ENCODE measurements around the gene SLC5A10.
"Not testable (repeated sequence)": the region's sequence is repeated elsewhere in the genome, so short reads cannot be mapped to it uniquely, and the experiment has no call there.

The SLC5A10 gene

GRCh38 chr17:18955009-18955408 is 3.0 kb downstream of the SLC5A10 start:
- TF ChIP-seq ZNF274 (IDR thresholded peaks at IDR 0.05; ENCODE audit: low read depth, low read length), result no peak

GRCh38 chr17:18956021-18956420 is 4.1 kb downstream of the SLC5A10 start:
- not testable (repeated sequence) for H3K4me3 ChIP-seq (ENCODE audit: low read length)

More at GRCh38 chr17:18955009-18955408, 3.0 kb downstream of the SLC5A10 start:
- H3K4me3 ChIP-seq (ENCODE audit: low read length), result no peak overlapping the region

- no peak for TF ChIP-seq ZNF274 (IDR thresholded peaks at IDR 0.05; ENCODE audit: low read depth, low read length)
- H3K4me3 ChIP-seq (ENCODE audit: low read length), result no peak overlapping the region
Observed at GRCh38 chr17:18956581-18956980, 4.6 kb downstream of the SLC5A10 start.

DNA sequence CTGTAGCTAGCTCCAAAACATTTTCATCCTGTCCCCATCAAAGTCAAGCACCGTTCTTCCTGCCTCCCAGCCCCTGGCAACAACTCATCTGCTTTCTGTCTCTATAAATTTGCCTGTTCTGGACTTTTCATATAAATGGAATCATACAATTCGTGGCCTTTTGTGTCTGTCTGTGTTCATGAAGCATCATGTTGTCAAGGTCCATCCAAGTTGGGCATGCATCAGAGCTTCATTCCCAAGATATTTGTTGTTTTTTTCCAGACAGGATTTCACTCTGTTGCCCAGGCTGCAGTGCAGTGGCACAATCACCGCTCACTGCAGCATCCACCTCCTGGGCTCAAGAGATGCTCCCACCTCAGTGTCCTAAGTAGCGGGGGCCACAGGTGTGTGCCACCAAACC is 5.9 kb downstream of the SLC5A10 start:
- no peak overlapping the region for H3K4me3 ChIP-seq (ENCODE audit: low read length)
- no peak for TF ChIP-seq ZNF274 (IDR thresholded peaks at IDR 0.05; ENCODE audit: low read depth, low read length)

- no peak for TF ChIP-seq ZNF274 (IDR thresholded peaks at IDR 0.05; ENCODE audit: low read depth, low read length)
- no peak overlapping the region for H3K4me3 ChIP-seq (ENCODE audit: low read length)
Observed at GRCh38 chr17:18958611-18959010, 6.6 kb downstream of the SLC5A10 start.

DNA sequence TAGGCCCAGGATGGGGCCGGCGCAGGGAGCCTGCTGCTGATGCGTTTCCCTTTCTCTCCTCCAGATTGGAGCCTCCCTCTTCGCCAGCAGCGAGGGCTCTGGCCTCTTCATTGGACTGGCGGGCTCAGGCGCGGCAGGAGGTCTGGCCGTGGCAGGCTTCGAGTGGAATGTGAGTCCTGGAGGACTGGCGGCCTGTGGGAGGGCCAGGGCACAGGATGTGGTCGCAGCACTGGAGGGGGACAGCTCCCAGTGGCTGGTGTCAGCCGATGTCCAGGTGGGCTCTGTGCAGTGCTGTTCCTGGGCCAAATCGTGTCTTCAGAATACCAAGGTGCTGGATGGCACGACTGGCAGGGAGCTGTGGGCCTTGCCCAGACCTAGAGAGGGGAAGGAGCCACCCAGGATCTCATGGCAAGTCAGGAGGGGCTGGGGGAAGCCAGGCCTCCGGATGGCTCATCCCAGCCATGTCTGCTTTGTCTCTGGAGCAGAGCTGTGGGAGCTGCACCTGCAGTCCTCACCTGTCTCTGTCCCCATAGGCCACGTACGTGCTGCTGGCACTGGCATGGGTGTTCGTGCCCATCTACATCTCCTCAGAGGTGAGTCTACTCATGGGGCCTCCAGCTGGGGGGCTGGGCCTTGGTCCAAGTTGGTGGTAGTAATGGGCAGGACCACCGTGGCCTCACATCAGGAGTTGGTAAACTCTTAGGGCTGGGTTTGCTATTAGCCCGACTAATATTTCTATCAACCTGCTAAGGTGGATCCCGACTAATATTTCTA is 7.3 kb downstream of the SLC5A10 start:
- TF ChIP-seq ZNF274 (IDR thresholded peaks at IDR 0.05; ENCODE audit: low read depth, low read length), result no peak
- H3K4me3 ChIP-seq (ENCODE audit: low read length), result no peak overlapping the region

DNA sequence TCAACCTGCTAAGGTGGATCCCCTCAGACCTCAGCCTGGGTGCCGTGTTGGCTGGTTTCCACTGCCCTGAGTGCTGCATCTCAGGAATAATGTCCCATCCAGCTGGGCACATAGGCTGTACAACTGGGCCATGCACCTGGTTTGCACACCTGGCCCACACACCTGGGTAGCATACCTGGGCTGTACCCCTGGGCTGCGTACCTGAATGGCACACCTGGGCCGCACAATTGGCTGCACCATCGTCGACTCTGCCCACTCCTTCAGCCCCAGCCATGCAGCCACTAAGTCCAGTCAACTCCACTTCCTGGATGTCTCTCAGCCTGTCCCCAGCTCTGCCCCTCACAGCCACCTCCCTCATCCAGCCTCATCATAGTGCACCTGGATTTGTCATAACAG is 7.9 kb downstream of the SLC5A10 start:
- no peak for TF ChIP-seq ZNF274 (IDR thresholded peaks at IDR 0.05; ENCODE audit: low read depth, low read length)
- H3K4me3 ChIP-seq (ENCODE audit: low read length), result no peak overlapping the region

DNA sequence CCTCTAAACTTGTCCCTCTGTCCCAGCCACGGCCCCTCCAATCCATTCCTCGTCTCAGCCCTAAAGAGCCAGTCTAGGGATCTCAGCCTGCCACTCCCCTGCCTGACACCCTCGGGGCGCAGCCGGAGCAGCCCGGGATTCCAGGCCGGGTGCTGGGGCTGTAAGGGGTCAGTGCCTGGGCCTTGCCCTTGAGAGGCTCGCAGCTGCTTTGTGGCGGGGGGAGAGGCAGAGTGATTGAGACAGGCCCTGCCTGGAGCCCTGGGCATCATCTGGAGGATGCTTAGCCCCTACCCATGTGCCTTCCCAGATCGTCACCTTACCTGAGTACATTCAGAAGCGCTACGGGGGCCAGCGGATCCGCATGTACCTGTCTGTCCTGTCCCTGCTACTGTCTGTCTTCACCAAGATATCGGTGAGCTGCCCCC is 8.3 kb downstream of the SLC5A10 start:
- H3K4me3 ChIP-seq (ENCODE audit: low read length), result no peak overlapping the region
- no peak for TF ChIP-seq ZNF274 (IDR thresholded peaks at IDR 0.05; ENCODE audit: low read depth, low read length)

DNA sequence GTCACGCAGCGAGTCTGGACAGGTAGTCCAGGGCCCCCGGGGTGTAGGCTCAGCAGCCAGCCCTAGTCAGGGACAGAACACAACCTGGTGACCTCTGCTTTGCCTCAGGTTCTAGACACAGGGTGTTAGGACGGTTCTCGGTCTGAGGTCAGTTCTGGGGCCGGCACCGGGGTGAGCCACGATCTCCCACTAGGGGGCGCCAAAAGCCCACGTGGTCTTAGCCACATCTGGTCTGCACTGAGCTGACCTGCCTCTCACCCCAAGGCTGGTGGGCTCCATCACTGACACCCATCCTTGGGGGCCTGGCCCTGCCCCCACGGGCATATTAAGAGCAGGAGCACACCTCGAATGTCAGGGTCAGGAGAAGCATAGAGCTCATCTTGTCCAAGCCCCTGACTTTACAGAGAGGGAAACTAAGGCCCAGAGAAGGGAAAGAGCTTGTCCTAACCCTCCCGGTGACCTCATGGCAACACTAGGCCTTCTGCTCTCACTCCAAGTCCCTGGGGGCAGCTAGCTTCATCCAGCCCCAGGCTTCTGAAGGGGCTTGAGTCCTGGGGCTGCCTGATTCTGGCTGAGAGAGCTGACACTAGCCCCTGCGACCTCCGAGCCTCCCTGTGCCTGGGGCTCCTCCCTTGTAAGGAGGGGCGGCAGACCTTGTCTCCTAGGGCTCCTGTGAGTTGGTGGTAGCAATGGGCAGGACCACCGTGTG is 9.0 kb downstream of the SLC5A10 start:
- TF ChIP-seq ZNF274 (IDR thresholded peaks at IDR 0.05; ENCODE audit: low read depth, low read length), result no peak

GRCh38 chr17:18961634-18962493 is 9.9 kb downstream of the SLC5A10 start:
- no peak overlapping the region for H3K4me3 ChIP-seq (ENCODE audit: low read length)
- no peak for TF ChIP-seq ZNF274 (IDR thresholded peaks at IDR 0.05; ENCODE audit: low read depth, low read length)

More for the DNA sequence above, 9.0 kb downstream of the SLC5A10 start:
- no peak overlapping the region for H3K4me3 ChIP-seq (ENCODE audit: low read length)

DNA sequence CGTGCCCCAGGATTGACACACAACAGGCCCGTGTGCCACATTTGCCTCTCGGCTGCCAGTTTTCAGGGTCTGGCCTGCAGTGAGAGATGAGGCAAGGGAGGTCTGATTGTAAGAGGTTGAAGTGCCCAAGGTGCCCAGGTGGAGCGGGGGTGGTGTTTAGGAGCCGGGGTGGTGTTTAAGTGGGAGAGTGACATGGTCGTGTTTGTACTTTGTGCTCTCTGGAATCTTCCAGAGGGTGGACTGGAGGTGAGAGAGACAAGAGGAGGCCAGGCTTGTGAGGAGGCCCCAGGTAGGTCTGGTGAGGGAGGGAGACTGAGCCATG is 10.5 kb downstream of the SLC5A10 start:
- H3K4me3 ChIP-seq (ENCODE audit: low read length), result no peak overlapping the region
- TF ChIP-seq ZNF274 (IDR thresholded peaks at IDR 0.05; ENCODE audit: low read depth, low read length), result no peak

GRCh38 chr17:18963126-18964017 is 11.4 kb downstream of the SLC5A10 start:
- no peak overlapping the region for H3K4me3 ChIP-seq (ENCODE audit: low read length)
- TF ChIP-seq ZNF274 (IDR thresholded peaks at IDR 0.05; ENCODE audit: low read depth, low read length), result no peak

DNA sequence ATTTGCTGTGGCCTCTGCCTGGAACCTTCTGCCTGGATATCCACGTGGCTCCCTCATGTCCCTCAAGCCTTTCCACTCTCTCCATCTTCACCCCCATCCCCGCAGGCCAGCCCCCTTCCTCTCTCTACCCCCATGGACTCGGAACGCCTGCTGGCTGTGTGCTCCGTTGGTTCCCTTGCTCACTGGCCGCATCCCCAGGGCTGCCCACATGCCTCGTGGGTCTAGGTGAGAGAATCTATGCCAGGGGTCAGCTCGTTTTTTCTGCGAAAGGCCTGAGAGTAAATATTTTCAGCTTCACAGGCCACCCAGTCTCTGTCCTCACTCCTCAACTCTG is 12.0 kb downstream of the SLC5A10 start:
- TF ChIP-seq ZNF274 (IDR thresholded peaks at IDR 0.05; ENCODE audit: low read depth, low read length), result no peak
- H3K4me3 ChIP-seq (ENCODE audit: low read length), result no peak overlapping the region

DNA sequence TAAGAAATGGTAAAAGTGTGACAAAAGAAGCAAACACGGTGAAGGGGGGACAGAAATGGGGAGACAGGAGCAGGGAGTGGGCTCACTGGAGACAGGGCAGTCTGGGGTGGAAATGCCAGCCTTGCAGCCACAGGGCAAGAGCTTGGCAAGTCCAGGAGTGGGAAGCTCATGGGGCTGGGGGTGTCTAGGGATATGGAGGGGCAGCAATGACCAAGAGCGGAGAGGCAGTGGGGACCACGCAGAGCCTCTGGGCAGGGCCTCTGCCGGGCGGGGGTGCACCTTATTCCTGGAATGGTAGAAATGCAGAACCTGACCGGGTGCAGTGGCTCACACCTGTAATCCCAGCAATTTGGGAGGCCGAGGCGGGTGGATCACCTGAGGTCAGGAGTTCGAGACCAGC is 12.6 kb downstream of the SLC5A10 start:
- TF ChIP-seq ZNF274 (IDR thresholded peaks at IDR 0.05; ENCODE audit: low read depth, low read length), result no peak
- no peak overlapping the region for H3K4me3 ChIP-seq (ENCODE audit: low read length)

All from GM08714 (cell line).